Stimulated activated CD4-positive, alpha-beta T cell treated with anti-CD3 and anti-CD28 coated beads, Interleukin-12 subunit alpha, Interleukin-12 subunit beta, amount 100 ng/mL, for 4 hours (primary cell): Measurements from ENCODE around the gene OCEL1.

Experiments used
- DNase-seq: peaks from one replicate; pipeline ENCODE4 v3.0.0-alpha.2; 2020

The OCEL1 gene

GRCh38 chr19:17240826-17241399 is 14.9 kb downstream of the OCEL1 start:
- no peak for DNase-seq

GRCh38 chr19:17242431-17243208 is 16.6 kb downstream of the OCEL1 start:
- DNase-seq: no peak

GRCh38 chr19:17243211-17243829 is 17.3 kb downstream of the OCEL1 start:
- DNase-seq: no peak

GRCh38 chr19:17243830-17244617 is 18.0 kb downstream of the OCEL1 start:
- DNase-seq: no peak

GRCh38 chr19:17244618-17245534 is 18.9 kb downstream of the OCEL1 start:
- DNase-seq: no peak

GRCh38 chr19:17245535-17245984 is 19.5 kb downstream of the OCEL1 start, which contains the start of gene NR2F6:
TSS of gene NR2F6 (minus strand) at chr19:17245919. CDS start at chr19:17245220, 699 bp downstream.
- DNase-seq: no peak

- DNase-seq: no peak
Measured at GRCh38 chr19:17246681-17247425, 20.8 kb downstream of the OCEL1 start.

- DNase-seq: no peak
Measured at GRCh38 chr19:17248011-17248776, 22.2 kb downstream of the OCEL1 start.

- DNase-seq: no peak
Measured at GRCh38 chr19:17249887-17250548, 24.0 kb downstream of the OCEL1 start.

- DNase-seq: no peak
Measured at GRCh38 chr19:17254636-17255035, 28.6 kb downstream of the OCEL1 start.

- DNase-seq: no peak
Measured at GRCh38 chr19:17255150-17255621, 29.2 kb downstream of the OCEL1 start.

GRCh38 chr19:17256130-17256529 is 30.1 kb downstream of the OCEL1 start:
- DNase-seq: no peak

GRCh38 chr19:17259118-17259780 is 33.2 kb downstream of the OCEL1 start:
- no peak for DNase-seq

- DNase-seq: no peak
Measured at GRCh38 chr19:17259934-17260333, 33.9 kb downstream of the OCEL1 start.

- DNase-seq: peak; percentile 88
Measured at GRCh38 chr19:17260842-17261325, 34.9 kb downstream of the OCEL1 start.

- DNase-seq: no peak
Measured at GRCh38 chr19:17262557-17262956, 36.5 kb downstream of the OCEL1 start.

- DNase-seq: no peak
Measured at GRCh38 chr19:17263712-17264640, 38.0 kb downstream of the OCEL1 start.

GRCh38 chr19:17264641-17264979 is 38.6 kb downstream of the OCEL1 start, which contains the start of gene USHBP1:
TSS of gene USHBP1 (minus strand) at chr19:17264745. CDS start at chr19:17264299, 446 bp downstream.
- DNase-seq: no peak
